Aorta (tissue), 5 donors: Measurements from ENCODE around the gene IGSF3. TPM values are rescaled to one million over a fixed set of nuclear protein-coding genes. Genes with fewer than 3 reads are reported as not detected.

Experiments
- ATAC-seq: fragments of 200-7000 bp; cut with Tn5 transposase; one replicate; pipeline ENCODE4 v1.9.1; 2022; ENCODE audit warnings: moderate library complexity; ENCODE audit not compliant: low FRiP score
- DNase-seq, 2 donors: peaks; one replicate each; pipeline ENCODE4 v3.0.0-alpha.2; 2020
- H3K27ac ChIP-seq, 2 donors: one replicate each; pipeline ENCODE4 v1.5.1; 2013; ENCODE audit warnings: low read length in 2 of 2, mild to moderate bottlenecking in 2 of 2, moderate library complexity in 2 of 2, control low read depth in 1 of 2, inconsistent platforms in 1 of 2, low read depth in 1 of 2
- H3K27me3 ChIP-seq, 2 donors: one replicate each; pipeline ENCODE4 v1.6.1; 2013; ENCODE audit warnings: control low read depth in 1 of 2, low read length in 1 of 2, mild to moderate bottlenecking in 1 of 2, moderate library complexity in 1 of 2; ENCODE audit not compliant: insufficient read depth in 2 of 2, control insufficient read depth in 1 of 2
- H3K36me3 ChIP-seq, 2 donors: one replicate each; pipeline ENCODE4 v1.6.1; 2013; ENCODE audit warnings: control low read depth in 1 of 2, low read length in 1 of 2, mild to moderate bottlenecking in 1 of 2; ENCODE audit not compliant: insufficient read depth in 2 of 2, control insufficient read depth in 1 of 2
- H3K4me1 ChIP-seq, 2 donors: one replicate each; pipeline ENCODE4 v1.6.1; 2013; ENCODE audit warnings: low read length in 2 of 2, control low read depth in 1 of 2, mild to moderate bottlenecking in 1 of 2, moderate library complexity in 1 of 2; ENCODE audit not compliant: insufficient read depth in 2 of 2, control insufficient read depth in 1 of 2
- H3K4me3 ChIP-seq, 2 donors: one replicate each; pipeline ENCODE4 v1.5.1; 2013; ENCODE audit warnings: low read length in 2 of 2, control low read depth in 1 of 2, mild to moderate bottlenecking in 1 of 2
- H3K9me3 ChIP-seq: one replicate; pipeline ENCODE4 v1.6.1; 2013; ENCODE audit warnings: mild to moderate bottlenecking, low read length; ENCODE audit not compliant: control insufficient read depth
- WGBS, 2 donors: extraction: QIAGEN DNeasy Blood & Tissue Kit; methylation state at CpG; one replicate each; pipeline ENCODE4 v1.1.7; 2013; 5-methylcytosine and 5-hydroxymethylcytosine counted together
- intact Hi-C, 2 donors: fragments of 100-400 bp; cut with DNase I; formaldehyde crosslinking; loops; one replicate each; pipeline versions ENCODE4 v1.14.2 to v1.15.0; 2022
- polyA plus RNA-seq, 2 donors: library from polyadenylated mRNA; stranded (reverse); fragments of 200-250 nt; gene quantifications; one replicate each; pipeline ENCODE4 v1.2.3, GENCODE V29; 2013
- total RNA-seq, 2 donors: library from RNA; stranded (reverse); fragmentation: NEBNext Ultra II Directional; extraction: Animal tissue kit (Norgen Biotek cat#: 25700); gene quantifications; one replicate each; pipeline ENCODE4 v1.2.1, GENCODE V29; 2021
- donor health status: healthy with polysubstance abuse.
- donor health status: Bipolar disorder and iron deficiency.
- donor health status: DM: no; HTN: no; CAD: no.
- donor health status: DM: no; HTN: no; CAD: no.
- donor health status: DM: yes; HTN: yes; CAD: no.

The IGSF3 gene
- total and polyA plus RNA-seq, 4 donors: 0.18 to 5.9 (median 0.93) TPM

GRCh38 chr1:116679828-116680628 lies 12.5 kb upstream of the IGSF3 start:
- no peaks in the 10 kb centered on the region for H3K36me3 ChIP-seq
- ATAC-seq: no peak
- intact Hi-C loops: no loop called here

GRCh38 chr1:116679091-116679827 lies 11.7 kb upstream of the IGSF3 start:
- DNase-seq (no peak), ATAC-seq (no peak)
- Histone ChIP-seq H3K27ac (no peak overlapping the region), H3K4me3 (no peak overlapping the region), H3K36me3 (no peaks in the 10 kb centered on the region), H3K4me1 (no peaks in the 10 kb centered on the region), H3K9me3 (no peaks in the 10 kb centered on the region), H3K27me3 (no peaks in the 10 kb centered on the region)
- intact Hi-C loops: no loop called here
- 75 to 79% methylated on average over 7 of the region's 7 CpGs for WGBS, 2 donors

More at GRCh38 chr1:116679828-116680628, 12.5 kb upstream of the IGSF3 start:
- no peaks in the 10 kb centered on the region for H3K9me3 ChIP-seq
- H3K4me1 ChIP-seq: no peaks in the 10 kb centered on the region
- 95 to 98% methylated on average over 4 of the region's 4 CpGs for WGBS, 2 donors
- H3K27ac ChIP-seq: no peak overlapping the region
- H3K27me3 ChIP-seq: no peaks in the 10 kb centered on the region
- no peak overlapping the region for H3K4me3 ChIP-seq
- no peak for DNase-seq

GRCh38 chr1:116678732-116679090 lies 11.2 kb upstream of the IGSF3 start:
- 65 to 78% methylated on average over 2 of the region's 2 CpGs for WGBS, 2 donors
- Histone ChIP-seq H3K4me1 (no peaks in the 10 kb centered on the region), H3K36me3 (no peaks in the 10 kb centered on the region), H3K9me3 (no peaks in the 10 kb centered on the region), H3K27ac (no peak overlapping the region), H3K27me3 (no peaks in the 10 kb centered on the region), H3K4me3 (no peak overlapping the region)
- intact Hi-C loops: no loop called here
- ATAC-seq (no peak), DNase-seq (no peak)

- no peak overlapping the region for H3K27ac ChIP-seq
- intact Hi-C loops: no loop called here
- 84 to 85% methylated on average over 2 of the region's 2 CpGs for WGBS, 2 donors
- no peaks in the 10 kb centered on the region for H3K4me1 ChIP-seq
- H3K27me3 ChIP-seq: no peaks in the 10 kb centered on the region
- H3K9me3 ChIP-seq: no peaks in the 10 kb centered on the region
- ATAC-seq: no peak
- no peak for DNase-seq
- no peak overlapping the region for H3K4me3 ChIP-seq
- no peaks in the 10 kb centered on the region for H3K36me3 ChIP-seq
Observed at GRCh38 chr1:116677474-116678062, 10.0 kb upstream of the IGSF3 start.

- no peaks in the 10 kb centered on the region for H3K36me3 ChIP-seq
- 96 to 98% methylated on average over 2 of the region's 2 CpGs for WGBS, 2 donors
- no peak for DNase-seq
- no peaks in the 10 kb centered on the region for H3K4me1 ChIP-seq
- intact Hi-C loops: no loop called here
- no peak overlapping the region for H3K4me3 ChIP-seq
- no peaks in the 10 kb centered on the region for H3K27me3 ChIP-seq
- no peak overlapping the region for H3K27ac ChIP-seq
- no peaks in the 10 kb centered on the region for H3K9me3 ChIP-seq
- no peak for ATAC-seq
Observed at GRCh38 chr1:116676291-116676690, 8.8 kb upstream of the IGSF3 start.

- H3K4me1 ChIP-seq: no peaks in the 10 kb centered on the region
- 55 to 60% methylated on average over 2 of the region's 2 CpGs for WGBS, 2 donors
- intact Hi-C loops: no loop called here
Observed at GRCh38 chr1:116674751-116675150, 7.2 kb upstream of the IGSF3 start.

GRCh38 chr1:116674011-116674531 lies 6.5 kb upstream of the IGSF3 start:
- intact Hi-C loops: no loop called here
- no peaks in the 10 kb centered on the region for H3K36me3 ChIP-seq
- H3K4me3 ChIP-seq: no peak overlapping the region
- no peaks in the 10 kb centered on the region for H3K9me3 ChIP-seq
- WGBS, 2 donors: 11 to 21% methylated on average over 5 of the region's 5 CpGs
- ATAC-seq (no peak), DNase-seq (no peak)
- H3K27me3 ChIP-seq: no peaks in the 10 kb centered on the region
- no peaks in the 10 kb centered on the region for H3K4me1 ChIP-seq
- no peak overlapping the region for H3K27ac ChIP-seq

More at GRCh38 chr1:116674751-116675150, 7.2 kb upstream of the IGSF3 start:
- DNase-seq (no peak), ATAC-seq (no peak)
- Histone ChIP-seq H3K27ac (no peak overlapping the region), H3K4me3 (no peak overlapping the region), H3K27me3 (no peaks in the 10 kb centered on the region), H3K36me3 (no peaks in the 10 kb centered on the region), H3K9me3 (no peaks in the 10 kb centered on the region)

GRCh38 chr1:116671912-116672311 lies 4.4 kb upstream of the IGSF3 start:
- H3K4me1 ChIP-seq: no peaks in the 10 kb centered on the region
- ATAC-seq (no peak), DNase-seq (no peak)
- WGBS, 2 donors: 38 to 59% methylated on average over 2 of the region's 2 CpGs
- no peak overlapping the region for H3K27ac ChIP-seq
- H3K36me3 ChIP-seq: no peaks in the 10 kb centered on the region
- intact Hi-C loops: no loop called here
- no peaks in the 10 kb centered on the region for H3K27me3 ChIP-seq
- no peaks in the 10 kb centered on the region for H3K9me3 ChIP-seq
- no peak overlapping the region for H3K4me3 ChIP-seq
